ENCODE results near the gene ZNF835. TPM values are rescaled to one million over a fixed set of nuclear protein-coding genes. Genes with fewer than 3 reads are reported as not detected.

ZNF835 gene
- total RNA-seq, 1 experiment from 2014 or later, result 0.07 TPM

DNA sequence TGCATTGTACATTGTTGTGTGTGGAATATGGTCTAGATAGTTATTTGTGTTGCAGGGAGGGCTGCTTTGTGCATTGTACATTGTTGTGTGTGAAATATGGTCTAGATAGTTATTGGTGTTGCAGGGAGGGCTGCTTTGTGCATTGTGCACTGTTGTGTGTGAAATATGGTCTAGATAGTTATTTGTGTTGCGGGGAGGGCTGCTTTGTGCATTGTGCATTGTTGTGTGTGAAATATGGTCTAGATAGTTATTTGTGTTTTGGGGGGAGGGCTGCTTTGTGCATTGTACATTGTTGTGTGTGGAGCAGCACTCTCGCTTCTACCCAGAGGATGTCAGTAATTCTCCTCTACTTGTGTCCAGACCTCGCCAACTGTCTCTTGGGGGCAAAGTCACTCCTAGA, 36.3 kb upstream of the ZNF835 start:
- Histone ChIP-seq H2AK5ac (ENCODE audit: insufficient read length, low read length) (no peak overlapping the region), H3K27ac (ENCODE audit: insufficient read length, low read depth, low read length) (no peak overlapping the region), H3K4me2 (ENCODE audit: insufficient read depth, insufficient read length, low read length) (no peak overlapping the region), H4K8ac (replicated peaks; ENCODE audit: insufficient read length, low read depth, low read length) (no peak overlapping the region), H3K23me2 (ENCODE audit: insufficient read length, low read depth, low read length, poor library complexity, severe bottlenecking) (no peaks in the 10 kb centered on the region), H3K4me1 (ENCODE audit: insufficient read depth, low read length) (no peaks in the 10 kb centered on the region), H2AFZ (ENCODE audit: low read length) (no peak overlapping the region), H3K18ac (ENCODE audit: insufficient read length, low read depth, low read length) (no peak overlapping the region), H3K56ac (ENCODE audit: insufficient read length, low read depth, low read length) (no peak overlapping the region), H3K23ac (ENCODE audit: insufficient read length, low read depth, low read length) (no peak overlapping the region), H3K14ac (ENCODE audit: insufficient read depth, low read length) (no peak overlapping the region), H4K5ac (ENCODE audit: insufficient read length, low read depth, low read length) (no peak overlapping the region), H2BK5ac (ENCODE audit: insufficient read length, low read length) (no peak overlapping the region), H3K79me1 (ENCODE audit: insufficient read depth, low read depth, low read length, poor library complexity, severe bottlenecking) (no peaks in the 10 kb centered on the region), H3K9ac (ENCODE audit: extremely low read depth, insufficient read length, low read length) (no peak overlapping the region), H4K91ac (ENCODE audit: insufficient read length, low read depth, low read length) (no peak overlapping the region), H2BK12ac (ENCODE audit: insufficient read length, low read depth, low read length) (no peak overlapping the region), H3T11ph (ENCODE audit: low read length) (no peak overlapping the region), H3K9me3 (ENCODE audit: control insufficient read depth, low read depth, low read length) (peaks cover 65% of the 10 kb centered on the region), H4K20me1 (ENCODE audit: control insufficient read depth, insufficient read depth, insufficient read length) (no peaks in the 10 kb centered on the region), H3K79me2 (ENCODE audit: insufficient read depth, low read length) (no peaks in the 10 kb centered on the region), H3K4ac (ENCODE audit: low read depth, low read length) (no peak overlapping the region), H2BK20ac (ENCODE audit: low read depth, low read length, poor library complexity, severe bottlenecking) (no peak overlapping the region), H2BK120ac (ENCODE audit: low read depth, low read length, poor library complexity, severe bottlenecking) (no peak overlapping the region), H2BK15ac (ENCODE audit: low read depth, low read length) (no peak overlapping the region), H3K27me3 (ENCODE audit: insufficient read depth, low read length) (no peaks in the 10 kb centered on the region)
- H3K4me1 Mint-ChIP-seq, result no peaks in the 10 kb centered on the region
- TF ChIP-seq, protein P1, sequence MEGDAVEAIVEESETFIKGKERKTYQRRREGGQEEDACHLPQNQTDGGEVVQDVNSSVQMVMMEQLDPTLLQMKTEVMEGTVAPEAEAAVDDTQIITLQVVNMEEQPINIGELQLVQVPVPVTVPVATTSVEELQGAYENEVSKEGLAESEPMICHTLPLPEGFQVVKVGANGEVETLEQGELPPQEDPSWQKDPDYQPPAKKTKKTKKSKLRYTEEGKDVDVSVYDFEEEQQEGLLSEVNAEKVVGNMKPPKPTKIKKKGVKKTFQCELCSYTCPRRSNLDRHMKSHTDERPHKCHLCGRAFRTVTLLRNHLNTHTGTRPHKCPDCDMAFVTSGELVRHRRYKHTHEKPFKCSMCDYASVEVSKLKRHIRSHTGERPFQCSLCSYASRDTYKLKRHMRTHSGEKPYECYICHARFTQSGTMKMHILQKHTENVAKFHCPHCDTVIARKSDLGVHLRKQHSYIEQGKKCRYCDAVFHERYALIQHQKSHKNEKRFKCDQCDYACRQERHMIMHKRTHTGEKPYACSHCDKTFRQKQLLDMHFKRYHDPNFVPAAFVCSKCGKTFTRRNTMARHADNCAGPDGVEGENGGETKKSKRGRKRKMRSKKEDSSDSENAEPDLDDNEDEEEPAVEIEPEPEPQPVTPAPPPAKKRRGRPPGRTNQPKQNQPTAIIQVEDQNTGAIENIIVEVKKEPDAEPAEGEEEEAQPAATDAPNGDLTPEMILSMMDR (conservative IDR thresholded peaks at IDR 0.05), result no peak
- peaks cover 90 to 93% of the 10 kb centered on the region in 2 experiments for H3K9me3 Mint-ChIP-seq
- H3K36me3 Mint-ChIP-seq (ENCODE audit: insufficient read depth in 1 of 3, low read depth in 3 of 3), result peaks cover 16 to 40% (median 23%) of the 10 kb centered on the region in 3 experiments
- no peak for DNase-seq
- no peak overlapping the region for H3K4me3 Mint-ChIP-seq
- no peaks in the 10 kb centered on the region; the same call in 1 of the 2 replicates for H3K27me3 Mint-ChIP-seq (ENCODE audit: low read depth)
- no peak overlapping the region for H3K27ac Mint-ChIP-seq
- WGBS (ENCODE audit: extremely low coverage, insufficient read length, low lambda C conversion rate), result no CpG with 5 or more reads among the region's 3 CpGs
